Caco-2 (cell line): Measurements from ENCODE around the gene ERP44. TPM values are rescaled to one million over a fixed set of nuclear protein-coding genes. Genes with fewer than 3 reads are reported as not detected.

Experiments
- BruUV-seq: library from RNA; stranded (reverse); fragments of 400-500 nt; replicated peaks from 2 replicates; lab custom pipeline; 2021; lab: Mats Ljungman, UMichigan
- CTCF ChIA-PET: fragments of 300-600 bp; sonication (Branson Sonifier 250); formaldehyde crosslinking; loops from one replicate; lab custom pipeline; 2022; ENCODE audit warnings: antibody characterized with exemption; lab: Charles Lee
- POLR2A ChIA-PET: fragments of 300-600 bp; sonication (Branson Sonifier 250); formaldehyde crosslinking; loops from one replicate; lab custom pipeline; 2022; ENCODE audit warnings: antibody characterized with exemption; lab: Charles Lee
- DNase-seq, 2 experiments: peaks; one replicate each; pipeline versions ENCODE4 v3.0.0 to v3.0.0-alpha.2; 2020 to 2022
- H3K27me3 ChIP-seq: replicated peaks from 2 replicates; pipeline ENCODE4 v1.6.0; 2011; ENCODE audit warnings: low read length; ENCODE audit not compliant: control insufficient read depth, insufficient read depth
- H3K36me3 ChIP-seq: 2 replicates; pipeline ENCODE4 v1.5.1; 2011; ENCODE audit warnings: low read length; ENCODE audit not compliant: control insufficient read depth, insufficient read depth
- H3K4me1 ChIP-seq: fragments of 250-450 bp; sonication (Bioruptor Pico); 2 replicates; pipeline ENCODE4 v1.5.1; 2020; ENCODE audit warnings: mild to moderate bottlenecking
- H3K4me3 ChIP-seq: 2 replicates; pipeline ENCODE4 v1.5.1; 2011; ENCODE audit warnings: low read depth, mild to moderate bottlenecking, control low read depth, low read length
- H3K9me3 ChIP-seq: fragments of 250-450 bp; sonication (Bioruptor Pico); 2 replicates; pipeline ENCODE4 v1.5.1; 2020; ENCODE audit warnings: mild to moderate bottlenecking, moderate library complexity
- H3K27ac Mint-ChIP-seq: one replicate; pipeline ENCODE4 v1.8.0; 2022; ENCODE audit warnings: mixed read lengths; ENCODE audit not compliant: unreplicated experiment
- H3K27me3 Mint-ChIP-seq: one replicate; pipeline ENCODE4 v1.8.0; 2022; ENCODE audit warnings: mixed read lengths; ENCODE audit not compliant: insufficient read depth, unreplicated experiment
- H3K36me3 Mint-ChIP-seq: one replicate; pipeline ENCODE4 v1.8.0; 2022; ENCODE audit warnings: mild to moderate bottlenecking, mixed read lengths; ENCODE audit not compliant: insufficient read depth, unreplicated experiment
- H3K4me1 Mint-ChIP-seq: one replicate; pipeline ENCODE4 v1.8.0; 2022; ENCODE audit warnings: low read depth, mixed read lengths; ENCODE audit not compliant: unreplicated experiment
- H3K4me3 Mint-ChIP-seq: one replicate; pipeline ENCODE4 v1.8.0; 2022; ENCODE audit warnings: mild to moderate bottlenecking, moderate library complexity, mixed read lengths; ENCODE audit not compliant: unreplicated experiment
- H3K9me3 Mint-ChIP-seq: one replicate; pipeline ENCODE4 v1.8.0; 2022; ENCODE audit warnings: mixed read lengths; ENCODE audit not compliant: unreplicated experiment
- intact Hi-C: fragments of 100-400 bp; cut with micrococcal nuclease; formaldehyde crosslinking; loops from one replicate; pipeline ENCODE4 v1.10.0; 2022; ENCODE audit not compliant: unreplicated experiment
- total RNA-seq: library from RNA; stranded (reverse); gene quantifications from 2 replicates; pipeline ENCODE4 v1.2.3, GENCODE V29; 2022
- TF ChIP-seq, protein P1 (sequence below), 2 experiments: fragments of 200-600 bp in 1 of 2; IDR thresholded peaks; 1 replicate in 1 of 2; 2 replicates in 1 of 2; pipeline versions ENCODE4 v1.5.1 to v1.8.0; 2011 to 2022; ENCODE audit warnings: antibody characterized with exemption in 1 of 2, control low read depth in 1 of 2, inconsistent platforms in 1 of 2, low read depth in 1 of 2, low read length in 1 of 2, mild to moderate bottlenecking in 1 of 2, moderate library complexity in 1 of 2; ENCODE audit not compliant: insufficient read depth in 1 of 2, severe bottlenecking in 1 of 2, unreplicated experiment in 1 of 2

ERP44 gene
- total RNA-seq, 1 experiment from 2014 or later: 25.6 TPM

DNA sequence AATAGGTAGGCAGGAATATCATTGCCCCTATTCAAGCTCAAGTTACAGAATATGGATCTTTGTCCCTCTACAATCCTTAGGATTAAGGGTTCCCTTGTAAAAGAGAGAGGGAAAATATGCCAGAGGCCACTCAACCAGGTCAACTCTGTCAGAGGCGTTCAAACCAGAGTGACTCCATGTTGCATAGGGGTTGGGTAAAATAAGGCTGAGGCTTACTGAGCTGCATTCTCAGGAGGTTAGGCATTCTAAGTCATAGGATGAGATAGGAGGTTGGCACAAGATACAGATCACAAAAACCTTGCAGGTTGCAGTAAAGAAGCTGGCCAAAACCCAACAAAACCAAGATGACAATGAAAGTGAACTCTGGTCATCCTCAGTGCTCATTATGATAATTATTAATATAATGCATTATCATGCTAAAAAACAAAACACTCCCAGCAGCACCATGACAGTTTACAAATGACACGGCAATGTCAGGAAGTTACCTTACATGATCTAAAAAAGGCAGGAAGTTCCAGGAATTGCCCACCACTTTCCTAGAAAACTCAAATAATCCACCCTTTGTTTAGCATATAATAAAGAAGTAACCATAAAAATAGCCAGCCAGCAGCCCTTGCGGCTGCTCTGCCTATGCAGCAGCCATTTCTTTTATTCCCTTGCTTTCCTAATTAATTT, 64.8 kb downstream of the ERP44 start:
- H3K4me1 ChIP-seq: no peaks in the 10 kb centered on the region
- intact Hi-C loops: no loop called here
- Mint-ChIP-seq H3K27me3 (no peaks in the 10 kb centered on the region), H3K9me3 (peaks cover 14% of the 10 kb centered on the region), H3K4me3 (no peak overlapping the region), H3K4me1 (no peaks in the 10 kb centered on the region), H3K27ac (no peak overlapping the region), H3K36me3 (no peaks in the 10 kb centered on the region)
- TF ChIP-seq, protein P1, sequence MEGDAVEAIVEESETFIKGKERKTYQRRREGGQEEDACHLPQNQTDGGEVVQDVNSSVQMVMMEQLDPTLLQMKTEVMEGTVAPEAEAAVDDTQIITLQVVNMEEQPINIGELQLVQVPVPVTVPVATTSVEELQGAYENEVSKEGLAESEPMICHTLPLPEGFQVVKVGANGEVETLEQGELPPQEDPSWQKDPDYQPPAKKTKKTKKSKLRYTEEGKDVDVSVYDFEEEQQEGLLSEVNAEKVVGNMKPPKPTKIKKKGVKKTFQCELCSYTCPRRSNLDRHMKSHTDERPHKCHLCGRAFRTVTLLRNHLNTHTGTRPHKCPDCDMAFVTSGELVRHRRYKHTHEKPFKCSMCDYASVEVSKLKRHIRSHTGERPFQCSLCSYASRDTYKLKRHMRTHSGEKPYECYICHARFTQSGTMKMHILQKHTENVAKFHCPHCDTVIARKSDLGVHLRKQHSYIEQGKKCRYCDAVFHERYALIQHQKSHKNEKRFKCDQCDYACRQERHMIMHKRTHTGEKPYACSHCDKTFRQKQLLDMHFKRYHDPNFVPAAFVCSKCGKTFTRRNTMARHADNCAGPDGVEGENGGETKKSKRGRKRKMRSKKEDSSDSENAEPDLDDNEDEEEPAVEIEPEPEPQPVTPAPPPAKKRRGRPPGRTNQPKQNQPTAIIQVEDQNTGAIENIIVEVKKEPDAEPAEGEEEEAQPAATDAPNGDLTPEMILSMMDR (IDR thresholded peaks at IDR 0.05; ENCODE audit: insufficient read depth in 1 of 2, low read depth in 1 of 2, low read length in 1 of 2, severe bottlenecking in 1 of 2, unreplicated experiment in 1 of 2): no peak
- no TSS peak for BruUV-seq
- H3K36me3 ChIP-seq: no peaks in the 10 kb centered on the region
- ChIA-PET CTCF (no interaction called here), POLR2A (no interaction called here)
- no peaks in the 10 kb centered on the region for H3K9me3 ChIP-seq
- no peaks in the 10 kb centered on the region for H3K27me3 ChIP-seq
- no peak overlapping the region for H3K4me3 ChIP-seq
- DNase-seq: no peak

DNA sequence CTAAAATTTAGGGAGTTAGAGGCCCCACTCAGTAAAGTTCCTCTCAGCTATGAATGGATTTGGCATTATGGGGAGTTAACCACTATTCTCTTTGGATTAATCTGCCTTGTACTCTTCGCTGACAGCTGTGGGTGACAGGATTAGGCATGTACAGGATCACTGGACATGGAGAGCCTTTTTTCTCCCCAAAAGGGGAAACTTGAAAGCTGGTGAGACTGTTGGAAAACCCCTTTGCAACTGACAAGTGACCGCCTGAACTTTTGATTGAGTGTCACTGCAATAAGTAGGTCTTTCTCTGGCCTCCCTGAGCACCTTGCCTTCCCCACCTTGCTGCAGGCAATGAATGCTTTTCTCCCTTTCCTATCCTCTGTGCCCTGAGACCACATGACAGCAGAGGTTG, 68.3 kb downstream of the ERP44 start:
- H3K27ac Mint-ChIP-seq: no peak overlapping the region
- no peaks in the 10 kb centered on the region for H3K9me3 Mint-ChIP-seq
- Histone ChIP-seq H3K9me3 (no peaks in the 10 kb centered on the region), H3K4me3 (no peak overlapping the region), H3K36me3 (no peaks in the 10 kb centered on the region), H3K4me1 (no peaks in the 10 kb centered on the region), H3K27me3 (no peaks in the 10 kb centered on the region)
- POLR2A ChIA-PET: no interaction called here
- BruUV-seq: no TSS peak
- no peak for DNase-seq
- intact Hi-C loops: no loop called here
- TF ChIP-seq, protein P1 (IDR thresholded peaks at IDR 0.05; ENCODE audit: insufficient read depth in 1 of 2, low read depth in 1 of 2, low read length in 1 of 2, severe bottlenecking in 1 of 2, unreplicated experiment in 1 of 2): no peak
- H3K27me3 Mint-ChIP-seq: no peaks in the 10 kb centered on the region
- no peak overlapping the region for H3K4me3 Mint-ChIP-seq
- CTCF ChIA-PET: no interaction called here
- no peaks in the 10 kb centered on the region for H3K4me1 Mint-ChIP-seq
- H3K36me3 Mint-ChIP-seq: peaks cover 8% of the 10 kb centered on the region

DNA sequence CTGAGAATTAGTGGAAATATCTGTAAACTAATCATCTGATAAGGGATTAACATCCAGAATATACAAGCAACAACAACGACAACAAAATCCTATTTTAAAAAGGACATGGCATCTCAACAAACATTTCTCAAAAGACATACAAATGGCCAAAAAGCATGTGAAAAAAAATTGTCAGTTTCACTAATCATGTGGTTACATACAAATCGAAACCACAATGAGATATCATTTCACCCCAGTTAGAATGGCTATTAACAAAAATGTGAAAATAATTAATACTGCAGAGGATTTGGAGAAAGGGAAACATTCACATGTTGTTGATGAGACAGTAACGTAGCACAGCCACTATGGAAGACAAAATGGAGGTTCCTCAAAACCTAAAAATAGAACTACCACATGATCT, 69.5 kb downstream of the ERP44 start:
- intact Hi-C loops: loop anchor here (2.0 kb wide), 1 partner anchor 70 kb away; the partner anchor contains the start of genes ERP44 and INVS
- Mint-ChIP-seq H3K36me3 (peaks cover 8% of the 10 kb centered on the region), H3K4me1 (no peaks in the 10 kb centered on the region), H3K27me3 (no peaks in the 10 kb centered on the region), H3K4me3 (no peak overlapping the region), H3K9me3 (no peaks in the 10 kb centered on the region), H3K27ac (no peak overlapping the region)
- Histone ChIP-seq H3K4me1 (no peaks in the 10 kb centered on the region), H3K4me3 (no peak overlapping the region), H3K9me3 (no peaks in the 10 kb centered on the region), H3K36me3 (no peaks in the 10 kb centered on the region), H3K27me3 (no peaks in the 10 kb centered on the region)
- TF ChIP-seq, protein P1 (IDR thresholded peaks at IDR 0.05; ENCODE audit: insufficient read depth in 1 of 2, low read depth in 1 of 2, low read length in 1 of 2, severe bottlenecking in 1 of 2, unreplicated experiment in 1 of 2): no peak
- ChIA-PET CTCF (interaction anchor here (0.6 kb wide), 1 partner anchor 177 kb away, joined by 3 read pairs; no protein-coding TSS in a partner anchor), POLR2A (no interaction called here)
- DNase-seq: no peak
- BruUV-seq: no TSS peak
